GM12892 (cell line): ENCODE results near the gene GRIN1.

Experiments used
- POLR2A ChIP-seq: IDR thresholded peaks from 2 replicates; pipeline ENCODE4 v1.6.1; 2011; ENCODE audit warnings: low read depth, low read length, control low read depth
- POLR2AphosphoS5 ChIP-seq: IDR thresholded peaks from 2 replicates; pipeline ENCODE4 v1.6.1; 2011; ENCODE audit warnings: low read depth, low read length, control low read depth

GRCh38 chr9:137198051-137198901 lies 59.3 kb downstream of the GRIN1 start:
- TF ChIP-seq POLR2AphosphoS5 (no peak), POLR2A (no peak)
